Left cardiac atrium (tissue), 4 donors: ENCODE results near the gene CDC42BPB. TPM values are rescaled to one million over a fixed set of nuclear protein-coding genes. Genes with fewer than 3 reads are reported as not detected.

Source experiments
- ATAC-seq, 2 donors: fragments of 200-7000 bp; cut with Tn5 transposase; one replicate each; pipeline ENCODE4 v1.9.1; 2020; ENCODE audit warnings: mild to moderate bottlenecking in 2 of 2, moderate library complexity in 2 of 2
- DNase-seq: peaks from one replicate; pipeline ENCODE4 v3.0.0-alpha.2; 2020
- intact Hi-C, 2 donors: fragments of 100-400 bp; cut with DNase I; formaldehyde crosslinking; loops; one replicate each; pipeline versions ENCODE4 v1.14.1 to v1.15.1; 2022 to 2023
- total RNA-seq, 2 donors: library from RNA; stranded (reverse); fragmentation: NEBNext Ultra II Directional; extraction: Animal tissue kit (Norgen Biotek cat#: 25700); gene quantifications; one replicate each; pipeline ENCODE4 v1.2.1, GENCODE V29; 2021
- donor health status: DM: no; HTN: yes; CAD: no.
- donor health status: DM: no; HTN: yes; CAD: no; lungs with severe emphysema.
- donor health status: DM: yes; HTN: yes; CAD: no.
- donor health status: Dilated cardiomyopathy.

Gene CDC42BPB
- total RNA-seq, 2 donors from 2014 or later = 57.3 to 79.2 TPM

DNA sequence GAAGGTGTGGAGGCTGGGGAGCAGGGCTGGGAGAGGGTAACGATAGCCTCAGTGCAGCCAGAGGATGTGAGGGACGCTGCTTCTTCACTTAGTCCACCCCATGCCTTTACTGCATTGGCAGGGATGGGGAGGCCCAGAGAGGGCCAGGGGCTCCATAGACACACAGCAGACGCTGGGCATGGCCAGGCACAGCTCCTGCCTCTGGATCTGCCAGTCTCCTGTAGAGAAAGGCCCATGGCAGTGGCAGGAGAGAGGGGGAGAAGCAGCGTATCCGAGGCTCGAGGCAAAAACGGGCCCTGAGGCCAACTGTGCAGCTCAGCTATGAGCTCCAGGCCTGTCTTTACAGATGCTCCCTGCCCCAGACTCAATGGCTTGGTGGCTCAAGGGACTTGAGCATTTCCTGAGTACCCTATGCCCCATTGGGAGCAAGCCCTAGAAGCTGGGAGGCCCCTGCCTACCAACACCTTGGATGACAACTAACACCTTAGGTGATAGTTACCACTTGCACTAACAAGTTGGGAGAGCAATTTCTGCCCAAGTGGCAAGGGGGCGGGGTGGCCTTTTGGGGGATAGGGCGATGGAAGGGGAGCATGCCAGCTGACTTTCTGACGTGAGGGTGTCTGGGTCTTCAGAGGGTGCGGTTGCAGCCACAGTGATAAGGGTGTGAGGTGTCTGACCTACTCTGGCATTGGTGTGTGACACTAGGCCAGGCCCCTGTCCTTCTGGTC lies 21.7 kb upstream of the CDC42BPB start:
- intact Hi-C loops = no loop called here
- no peak for ATAC-seq

DNA sequence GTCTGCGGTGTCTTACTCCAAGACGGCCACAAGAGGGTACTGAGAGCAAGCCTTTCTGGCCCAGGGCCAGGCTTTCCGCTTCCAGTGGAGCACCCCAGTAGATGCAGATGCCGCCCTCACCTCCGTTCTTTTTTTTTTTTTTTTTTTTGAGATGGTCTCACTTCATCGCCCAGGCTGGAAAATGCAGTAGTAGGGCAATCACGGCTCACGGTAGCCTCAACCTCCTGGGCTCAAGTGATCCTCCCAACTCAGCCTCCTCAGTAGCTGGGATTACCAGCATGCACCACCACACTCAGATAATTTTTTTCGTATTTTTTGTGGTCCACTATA lies 21.0 kb upstream of the CDC42BPB start:
- intact Hi-C loops = no loop called here
- peak; percentile 87 for DNase-seq
- peak in 1 of 2 donors; percentile 10 for ATAC-seq

More for the DNA sequence above, 21.7 kb upstream of the CDC42BPB start:
- DNase-seq = no peak

GRCh38 chr14:103074729-103075367 lies 17.5 kb upstream of the CDC42BPB start:
- peak; percentile 93 for DNase-seq
- ATAC-seq = peak; percentile 58 to 69
- intact Hi-C loops = no loop called here

DNA sequence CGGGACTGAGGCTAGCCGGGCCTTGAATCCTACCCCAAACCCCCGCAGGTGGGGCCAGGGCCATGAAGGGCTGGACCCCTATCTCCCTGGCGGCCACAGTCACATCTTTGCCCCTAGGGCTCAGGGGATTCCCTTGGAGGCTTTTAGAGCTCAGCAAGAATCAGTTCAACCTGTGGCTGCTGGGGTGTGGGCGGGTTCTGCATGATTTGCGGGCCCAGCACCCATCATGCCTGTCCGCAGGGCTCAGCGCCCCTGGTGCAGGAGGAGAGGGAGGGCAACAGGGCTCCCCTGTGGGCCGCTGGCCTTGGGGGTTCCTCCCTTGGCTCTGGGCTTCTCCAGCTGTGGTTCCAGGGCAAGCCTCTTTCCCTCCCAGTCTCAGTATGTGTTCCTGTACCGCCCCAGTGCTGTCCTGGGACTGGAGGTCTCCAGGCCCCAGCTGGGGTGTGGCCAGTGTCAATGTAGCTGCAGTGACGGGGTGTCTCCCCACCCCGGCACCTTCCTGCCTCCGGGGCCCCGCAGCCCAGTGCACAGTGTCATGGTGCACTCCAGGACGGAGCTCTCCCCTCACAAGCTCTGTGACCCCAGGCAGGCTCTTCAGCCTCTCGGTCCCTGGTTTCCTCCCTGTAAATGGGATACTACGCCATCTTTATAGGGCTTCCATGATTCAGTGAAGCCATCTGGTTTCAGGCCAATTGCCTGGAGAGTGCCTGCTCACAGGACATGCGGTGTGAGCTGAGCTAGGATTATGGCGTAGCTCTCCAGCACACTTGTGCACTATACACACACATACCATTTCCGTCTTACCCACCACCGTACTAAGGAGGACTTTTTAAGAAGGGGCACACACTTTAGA lies 16.8 kb upstream of the CDC42BPB start:
- DNase-seq = no peak
- ATAC-seq = peak in 1 of 2 donors; percentile 3
- intact Hi-C loops = no loop called here

GRCh38 chr14:103073367-103073875 lies 16.1 kb upstream of the CDC42BPB start:
- DNase-seq (no peak), ATAC-seq (no peak)
- intact Hi-C loops = no loop called here

DNA sequence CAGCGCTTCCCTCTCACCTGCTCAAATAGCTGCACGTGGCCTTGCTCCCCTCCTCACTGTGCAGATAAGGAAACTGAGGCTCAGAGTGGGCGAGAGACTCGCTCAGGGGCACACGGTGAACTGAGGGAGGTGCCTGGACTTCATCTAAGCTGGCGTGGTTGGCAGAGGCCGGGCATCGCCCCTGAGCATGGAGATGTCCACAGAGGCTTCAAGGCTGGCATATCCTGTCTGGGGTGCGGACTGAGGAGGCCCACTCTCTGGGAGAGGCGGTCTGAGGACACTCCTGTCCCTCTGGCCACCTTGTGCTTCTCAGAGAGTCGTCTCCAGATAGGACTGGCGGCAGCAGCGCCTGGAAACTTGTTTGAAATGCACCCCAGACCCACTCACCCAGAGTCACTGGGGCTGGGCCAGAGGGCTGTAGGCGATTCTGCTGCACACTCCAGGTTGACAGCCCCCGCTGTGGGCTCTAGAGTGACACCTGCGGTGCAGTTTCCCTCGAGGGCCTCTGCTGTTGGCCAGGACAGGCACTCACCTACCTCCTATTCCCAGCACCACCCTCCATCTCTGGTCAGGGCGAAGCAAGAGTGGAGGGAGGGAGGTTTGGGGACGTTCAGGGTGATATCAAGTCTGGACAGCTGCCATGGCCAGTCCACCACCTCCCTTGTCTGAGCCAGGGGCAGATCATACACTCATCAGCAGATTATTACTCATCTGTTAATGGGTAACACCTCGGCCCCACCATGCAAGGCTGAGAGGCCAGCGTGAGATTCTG lies 15.4 kb upstream of the CDC42BPB start:
- ATAC-seq = no peak
- intact Hi-C loops = no loop called here
- no peak for DNase-seq

GRCh38 chr14:103071544-103072251 lies 14.3 kb upstream of the CDC42BPB start:
- no peak for ATAC-seq
- intact Hi-C loops = no loop called here
- DNase-seq = no peak

- DNase-seq (no peak), ATAC-seq (no peak)
- intact Hi-C loops = no loop called here
Measured at GRCh38 chr14:103070971-103071542, 13.7 kb upstream of the CDC42BPB start.

DNA sequence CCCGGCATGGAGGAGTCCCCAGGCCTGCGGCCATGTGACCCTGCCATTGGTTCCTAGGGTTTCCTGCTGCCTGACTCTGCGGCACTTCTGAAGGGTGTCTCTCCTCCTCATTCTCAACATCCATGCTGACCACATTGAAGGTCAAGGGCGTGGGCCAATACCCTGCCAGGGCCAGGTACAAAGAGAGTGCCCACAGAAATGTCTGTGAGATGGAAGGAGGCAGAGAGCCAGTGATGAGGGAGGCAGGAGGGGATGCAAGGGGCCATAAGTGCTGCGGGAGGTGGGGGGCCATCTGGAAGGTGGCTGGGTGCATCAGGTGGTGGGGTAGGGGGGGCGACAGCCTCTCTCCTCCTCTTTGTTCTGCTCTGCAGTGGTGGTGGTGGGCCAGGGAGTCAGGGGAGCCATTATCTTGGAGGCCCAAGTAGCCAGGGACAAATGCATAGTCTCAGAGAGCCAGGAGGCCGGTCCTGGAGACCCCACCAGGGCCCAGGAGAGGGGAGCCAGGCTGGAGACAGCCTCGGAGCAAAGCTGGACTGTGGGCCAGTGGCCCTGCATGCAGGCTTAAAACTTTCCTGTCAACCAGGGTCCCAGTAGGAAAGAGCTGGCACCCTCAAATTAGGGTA lies 13.0 kb upstream of the CDC42BPB start:
- DNase-seq (no peak), ATAC-seq (no peak)
- intact Hi-C loops = no loop called here

GRCh38 chr14:103068351-103069073 lies 11.2 kb upstream of the CDC42BPB start:
- intact Hi-C loops = no loop called here
- ATAC-seq (no peak), DNase-seq (no peak)

DNA sequence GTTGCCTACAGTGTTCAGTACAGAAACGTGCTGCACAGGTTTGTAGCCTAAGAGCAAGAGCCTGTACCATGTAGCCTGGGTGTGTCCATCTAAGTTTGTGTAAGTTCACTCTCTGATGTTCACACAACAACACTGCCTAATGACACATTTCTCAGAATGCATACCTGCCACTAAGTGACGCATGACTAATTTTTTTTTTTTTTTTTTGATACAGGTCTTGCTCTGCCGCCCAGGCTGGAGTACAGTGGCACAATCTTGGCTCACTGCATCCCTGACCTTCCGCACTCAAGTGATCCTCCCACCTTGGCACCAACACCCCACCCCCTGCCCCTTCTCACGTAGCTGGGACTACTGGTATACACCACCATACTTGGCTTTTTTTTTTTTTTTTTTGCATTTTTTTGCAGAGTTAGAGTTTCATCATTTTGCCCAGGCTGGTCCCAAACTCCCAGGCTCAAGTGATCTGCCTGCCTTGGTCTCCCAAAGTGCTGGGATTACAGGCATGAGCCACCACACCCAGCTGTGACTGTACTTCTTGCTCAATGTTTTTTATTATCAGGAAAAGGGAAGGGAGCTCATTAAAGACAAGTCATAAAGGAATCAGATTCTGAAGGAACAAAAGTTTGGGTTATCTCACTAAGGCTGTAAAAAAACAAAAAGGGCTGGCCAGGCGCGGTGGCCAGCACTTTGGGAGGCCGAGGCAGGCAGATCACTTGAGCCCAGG lies 10.0 kb upstream of the CDC42BPB start:
- ATAC-seq (peak in 1 of 2 donors; percentile 55), DNase-seq (peak; percentile 45)
- intact Hi-C loops = no loop called here

- peak; percentile 23 to 25 for ATAC-seq
- intact Hi-C loops = no loop called here
- DNase-seq = peak; percentile 69
Measured at GRCh38 chr14:103066399-103066798, 9.1 kb upstream of the CDC42BPB start.

DNA sequence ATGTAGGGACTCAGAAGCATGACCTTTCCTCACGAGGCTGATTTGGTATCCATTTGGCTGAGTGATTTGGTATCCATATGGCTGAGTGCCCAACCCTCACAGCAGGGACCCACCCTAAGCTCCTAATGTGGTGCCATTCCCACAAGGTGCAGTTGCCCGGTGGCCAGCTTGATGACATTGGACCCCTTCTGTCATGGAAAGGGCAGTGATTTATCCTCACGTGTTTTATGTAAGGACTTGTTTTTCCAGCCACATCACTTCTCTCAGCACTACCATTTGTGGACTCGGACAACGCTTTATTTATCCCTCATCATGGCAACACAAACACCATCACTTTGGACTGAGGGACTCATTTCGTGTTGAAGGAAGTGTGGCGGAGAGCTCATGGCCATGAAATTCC lies 8.5 kb upstream of the CDC42BPB start:
- intact Hi-C loops = no loop called here
- DNase-seq = no peak
- no peak for ATAC-seq

DNA sequence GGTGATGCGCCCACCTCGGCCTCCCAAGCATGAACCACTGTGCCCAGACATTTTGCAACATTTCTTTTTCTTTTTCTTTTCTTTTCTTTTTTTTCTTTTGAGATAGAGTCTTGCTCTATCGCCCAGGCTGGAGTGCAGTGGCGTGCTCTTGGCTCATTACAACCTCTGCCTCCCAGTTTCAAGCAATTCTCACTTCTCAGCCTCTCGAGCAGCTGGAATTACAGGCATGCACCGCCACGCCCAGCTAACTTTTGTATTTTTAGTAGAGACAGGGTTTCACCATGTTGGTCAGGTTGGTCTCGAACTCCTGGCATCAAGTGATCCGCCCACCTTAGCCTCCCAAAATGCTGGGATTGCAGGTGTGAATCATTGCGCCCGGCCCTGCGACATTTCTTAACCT lies 7.6 kb upstream of the CDC42BPB start:
- DNase-seq = no peak
- intact Hi-C loops = no loop called here
- ATAC-seq = no peak

DNA sequence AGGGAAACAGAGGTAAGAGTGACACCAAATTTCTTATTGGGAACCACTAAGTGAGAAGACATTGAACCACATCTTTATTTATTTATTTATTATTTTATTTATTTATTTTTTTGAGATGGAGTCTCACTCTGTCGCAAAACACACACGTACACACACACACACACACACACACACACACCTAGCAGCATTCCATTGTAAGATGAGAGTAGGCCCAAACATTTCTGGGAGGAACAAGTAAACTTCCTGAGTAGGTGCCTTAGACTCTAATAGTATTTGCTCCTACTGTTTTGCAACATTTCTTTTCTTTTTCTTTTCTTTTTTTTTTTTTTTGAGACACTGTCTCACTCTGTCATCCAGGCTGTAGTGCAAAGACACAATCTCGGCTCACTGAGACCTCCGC lies 7.1 kb upstream of the CDC42BPB start:
- intact Hi-C loops = no loop called here
- no peak for DNase-seq
- ATAC-seq = no peak

- no peak for ATAC-seq
- no peak for DNase-seq
- intact Hi-C loops = no loop called here
Measured at GRCh38 chr14:103061482-103061976, 4.2 kb upstream of the CDC42BPB start.
